HG03039 (cell line): ENCODE results near the gene TACC2.

Source experiments
- ATAC-seq: cut with Tn5 transposase; IDR thresholded peaks from one replicate; pipeline ENCODE4 v1.9.1; 2021; ENCODE audit warnings: mild to moderate bottlenecking, moderate library complexity; ENCODE audit not compliant: unreplicated experiment

TACC2 gene

GRCh38 chr10:122287570-122287969, 298.6 kb downstream of the TACC2 start:
- ATAC-seq, result no peak

DNA sequence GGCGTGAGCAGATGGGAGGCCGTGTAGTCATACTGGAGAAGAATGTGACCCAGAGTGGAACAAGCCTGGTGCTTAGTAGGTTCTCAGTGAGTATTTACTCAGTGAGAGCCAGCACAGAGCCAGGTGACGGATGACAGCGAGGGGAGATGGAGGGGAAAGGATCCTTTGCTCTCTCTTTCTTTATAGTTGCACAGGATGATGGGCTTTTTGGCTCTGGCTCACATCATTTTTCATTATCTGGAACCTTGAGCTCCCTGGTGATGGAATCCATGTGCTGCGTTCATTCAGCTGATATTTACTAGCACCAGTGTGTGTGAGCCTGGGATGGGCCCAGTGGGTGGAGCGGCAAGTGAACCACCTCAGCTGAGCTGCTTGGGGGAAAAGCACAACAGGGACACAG, 299.3 kb downstream of the TACC2 start:
- no peak for ATAC-seq

GRCh38 chr10:122288917-122289316, 300.0 kb downstream of the TACC2 start:
- ATAC-seq, result no peak

- ATAC-seq, result no peak
These were observed 301.4 kb downstream of the TACC2 start for GRCh38 chr10:122290334-122290733.

- no peak for ATAC-seq
These were observed 302.0 kb downstream of the TACC2 start for GRCh38 chr10:122290833-122291532.

- no peak for ATAC-seq
These were observed 302.8 kb downstream of the TACC2 start for GRCh38 chr10:122291739-122292138.

DNA sequence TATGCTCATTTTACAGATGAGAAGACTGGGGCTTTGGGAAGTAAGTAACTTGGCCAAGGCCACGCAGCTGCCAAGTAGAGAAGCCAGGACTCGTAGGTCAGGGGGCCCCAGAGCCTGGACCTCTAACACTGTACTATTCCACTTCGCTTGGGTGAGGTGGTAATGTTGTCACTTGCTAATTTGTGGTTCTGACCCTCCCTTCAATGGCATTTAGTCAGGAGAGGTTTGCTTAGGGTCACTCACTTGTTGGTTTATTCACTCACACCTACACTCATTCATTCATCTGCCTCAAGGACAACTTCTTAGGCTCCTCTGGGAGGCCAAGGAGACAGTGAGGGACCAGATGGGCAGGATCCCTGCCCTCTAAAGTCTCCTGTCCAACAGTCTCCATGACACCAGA, 303.4 kb downstream of the TACC2 start:
- no peak for ATAC-seq

- ATAC-seq, result no peak
These were observed 304.4 kb downstream of the TACC2 start for GRCh38 chr10:122293156-122293960.

DNA sequence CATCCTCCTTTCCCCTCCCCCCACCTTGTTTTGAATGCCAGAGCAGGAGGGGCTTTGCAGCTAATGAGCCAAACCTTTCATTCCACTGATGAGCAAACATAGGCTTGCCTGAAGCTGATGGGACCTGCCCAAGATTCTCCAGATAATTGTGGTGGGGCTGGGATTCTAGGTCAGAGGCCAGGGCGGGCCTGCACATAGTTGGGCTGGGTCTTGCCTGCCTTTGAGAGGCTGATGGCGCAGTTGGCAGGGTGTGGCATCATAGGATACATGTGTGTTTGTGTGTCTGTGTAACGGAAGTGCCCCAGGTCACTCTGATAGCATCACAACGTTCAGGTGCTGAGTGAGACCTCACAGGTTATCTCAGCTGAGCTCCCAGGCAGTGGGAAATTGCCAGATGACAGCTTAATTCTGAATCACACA, 305.0 kb downstream of the TACC2 start:
- no peak for ATAC-seq

DNA sequence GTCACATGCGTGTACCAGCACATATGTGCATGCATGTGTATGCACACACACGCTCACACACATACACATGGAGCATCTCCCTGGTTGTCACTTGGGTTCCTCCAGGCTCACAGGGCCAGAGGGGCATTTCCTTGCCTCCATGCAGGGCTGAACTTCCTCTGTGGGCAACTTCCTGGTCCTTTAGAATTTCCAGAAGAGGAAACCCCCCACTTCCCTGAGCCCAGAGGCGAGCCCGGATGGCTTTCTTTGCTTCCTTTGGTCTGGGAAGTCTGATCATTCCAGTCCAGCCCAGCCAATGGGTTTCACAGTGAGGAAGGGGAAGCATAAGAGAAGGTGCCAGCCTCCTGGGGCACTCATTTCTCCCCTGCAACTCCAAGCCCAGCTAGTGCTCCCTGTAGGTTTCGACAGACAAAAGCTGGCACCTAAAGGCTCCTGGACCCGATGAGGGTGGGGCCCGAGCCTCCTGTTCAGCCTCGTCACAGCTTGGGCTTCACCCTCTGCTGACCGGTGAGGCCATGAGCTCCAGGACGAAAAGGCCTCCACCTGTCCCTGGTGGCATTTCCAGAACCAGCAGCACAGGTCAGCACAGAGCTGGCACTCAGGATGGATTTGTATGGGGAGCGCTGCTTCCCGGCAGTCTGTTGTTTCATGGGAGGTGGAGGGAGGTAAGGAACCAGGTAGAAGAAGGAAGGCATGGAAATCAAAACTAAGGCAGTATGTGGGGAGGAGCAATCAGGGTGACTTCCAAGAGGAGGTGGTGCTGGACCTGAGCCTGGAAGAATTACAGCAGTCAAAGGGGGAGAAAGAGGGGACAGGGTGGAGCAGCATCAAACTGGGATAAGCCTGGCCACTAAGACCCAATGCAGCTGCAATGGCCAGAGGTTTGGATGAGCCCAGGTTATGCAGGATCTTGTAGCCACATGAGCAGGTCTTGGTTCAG, 305.8 kb downstream of the TACC2 start:
- no peak for ATAC-seq

DNA sequence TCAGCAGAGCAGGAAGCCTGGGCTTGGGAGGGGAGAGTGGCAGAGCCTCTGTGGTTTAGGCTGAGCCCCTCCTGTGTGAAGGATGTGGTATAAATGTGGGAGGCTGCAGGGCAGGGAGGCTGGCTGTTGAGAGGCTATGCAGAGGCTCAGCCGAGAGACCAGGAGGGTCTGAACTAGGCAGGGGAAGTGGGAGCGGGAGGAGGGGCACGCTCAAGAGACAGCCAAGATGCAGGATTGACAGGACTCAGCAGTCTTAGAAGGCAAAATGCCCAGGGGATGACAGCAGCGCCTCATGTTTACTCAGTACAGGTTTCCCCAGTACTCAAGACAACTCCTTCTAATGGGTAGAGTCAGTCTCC, 306.5 kb downstream of the TACC2 start:
- no peak for ATAC-seq

DNA sequence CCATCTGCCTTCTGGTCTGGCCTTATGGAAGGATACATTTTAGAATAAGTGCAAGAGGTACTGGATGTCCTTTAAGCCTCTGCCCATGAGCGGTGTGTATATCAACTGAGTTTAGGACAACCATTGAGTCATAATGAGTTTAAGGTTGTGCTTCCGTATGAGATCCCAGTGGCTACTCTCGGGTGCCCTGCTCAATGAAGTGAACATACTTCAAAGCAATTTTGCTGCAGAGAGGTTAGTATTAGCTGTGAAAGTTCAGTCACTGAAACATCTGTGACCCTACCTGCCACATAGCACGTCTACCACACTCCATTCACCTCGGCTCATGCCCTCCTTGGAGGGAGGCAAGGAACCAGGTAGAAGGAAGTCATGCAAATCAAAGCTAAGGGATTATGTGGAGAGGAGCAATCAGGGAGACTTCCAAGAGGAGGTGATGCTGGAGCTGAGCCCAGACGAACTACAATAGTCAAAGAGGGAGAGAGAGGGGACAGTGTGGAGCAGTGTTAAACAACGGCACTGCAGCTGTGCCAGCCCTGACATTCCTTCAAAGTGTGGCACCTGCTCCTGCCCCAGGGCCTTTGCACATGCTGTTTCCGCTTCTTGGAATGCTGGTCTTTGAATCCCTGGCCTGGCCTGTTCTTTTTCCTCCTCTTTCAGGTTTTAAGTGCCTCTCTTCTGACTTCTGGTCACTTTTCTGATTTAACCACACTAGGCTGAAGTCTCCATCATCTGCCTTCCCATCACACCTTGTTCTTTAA, 307.6 kb downstream of the TACC2 start:
- no peak for ATAC-seq

DNA sequence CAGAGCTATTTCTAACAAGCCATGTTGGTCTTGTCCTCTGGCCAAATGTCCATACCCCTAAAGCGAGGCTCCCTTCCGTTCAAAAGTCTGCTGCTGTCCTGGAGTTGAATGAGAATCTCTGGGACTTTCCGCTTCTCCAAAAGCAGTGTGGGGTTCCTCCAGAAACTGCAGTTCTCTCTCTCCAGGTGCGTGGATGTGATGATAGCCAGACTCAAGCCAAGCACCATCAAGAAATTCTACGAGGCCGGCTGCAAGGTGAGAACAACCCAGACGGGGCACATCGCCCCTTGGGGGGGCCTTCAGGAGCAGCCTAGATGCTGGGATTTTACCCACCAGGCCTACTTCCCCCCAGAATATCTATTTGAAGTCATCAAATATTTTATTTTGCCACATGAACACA, 308.6 kb downstream of the TACC2 start:
- ATAC-seq, result no peak

DNA sequence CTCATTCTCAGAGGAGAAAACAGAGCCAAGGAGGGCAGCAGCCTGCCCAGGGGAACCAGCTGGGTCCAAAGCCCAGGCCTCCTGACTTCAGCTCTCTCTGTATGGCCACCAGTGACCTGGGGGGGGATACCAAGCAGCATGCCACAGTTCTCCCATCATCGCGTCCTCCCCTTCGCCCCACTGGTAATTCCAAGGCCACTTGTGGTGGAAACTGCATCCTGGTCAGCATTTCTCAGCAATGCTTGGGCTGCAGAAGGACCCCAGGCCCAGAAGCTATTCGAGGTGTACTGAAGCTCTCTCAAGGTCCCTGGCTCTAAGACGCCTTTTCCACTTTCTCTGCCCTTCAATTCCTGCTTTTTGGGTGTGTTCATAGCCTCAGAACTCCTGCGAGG, 309.2 kb downstream of the TACC2 start:
- no peak for ATAC-seq

GRCh38 chr10:122298598-122299301, 309.8 kb downstream of the TACC2 start:
- peak; percentile 52 for ATAC-seq

DNA sequence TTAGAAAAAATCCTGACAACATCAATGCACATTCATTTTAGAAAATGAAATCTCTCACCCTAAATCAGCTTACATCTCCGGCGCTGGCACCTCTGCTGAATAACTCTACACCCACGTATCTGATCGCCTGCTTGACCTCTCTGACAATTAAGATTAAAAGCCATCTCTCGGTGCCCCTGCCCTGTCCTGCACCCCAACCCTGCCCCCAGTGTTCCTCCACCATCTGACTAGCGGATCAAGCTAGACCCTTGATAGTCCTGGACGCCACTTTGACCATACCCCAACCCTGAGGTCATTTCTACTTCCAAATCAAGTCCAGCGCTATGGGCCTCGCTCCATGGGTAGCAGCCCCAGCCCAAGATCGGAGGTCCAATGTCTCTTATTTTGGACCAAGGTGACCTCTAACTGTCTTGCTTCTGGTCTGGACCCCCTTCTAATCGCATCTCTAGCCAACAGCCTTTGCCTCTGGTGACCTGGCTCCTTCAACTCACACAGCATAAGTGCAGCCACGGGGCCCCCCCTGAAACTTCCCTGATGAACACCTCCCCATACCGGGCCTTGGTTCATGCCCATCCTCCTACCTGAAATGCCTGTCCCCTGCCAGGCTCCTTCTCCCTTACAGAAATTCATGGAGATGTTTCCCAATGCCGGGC, 310.6 kb downstream of the TACC2 start:
- no peak for ATAC-seq

- ATAC-seq, result no peak
These were observed 312.3 kb downstream of the TACC2 start for GRCh38 chr10:122301055-122301810.

GRCh38 chr10:122301811-122302115, 312.8 kb downstream of the TACC2 start:
- no peak for ATAC-seq

DNA sequence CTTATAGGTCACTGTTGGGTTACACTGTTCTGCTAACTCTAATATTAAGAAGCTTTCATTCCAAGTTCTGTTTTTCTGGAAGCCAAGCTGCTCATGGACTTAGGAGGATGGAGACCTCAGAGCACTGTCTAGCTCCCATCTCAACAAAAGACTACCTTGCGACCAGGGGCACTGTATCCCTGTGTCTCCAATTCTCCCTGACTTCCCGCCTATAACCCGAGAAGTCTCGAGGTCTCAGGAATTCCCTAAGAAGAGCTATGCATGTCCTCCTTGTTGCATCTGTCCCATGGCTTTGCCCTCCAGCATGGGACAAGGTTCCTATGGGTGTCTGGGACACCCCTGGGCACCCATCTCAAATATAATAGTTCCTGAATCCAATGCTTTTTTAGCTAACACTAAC, 313.4 kb downstream of the TACC2 start:
- ATAC-seq, result no peak
